Measurements from ENCODE around the gene NANOS1.

Gene NANOS1

DNA sequence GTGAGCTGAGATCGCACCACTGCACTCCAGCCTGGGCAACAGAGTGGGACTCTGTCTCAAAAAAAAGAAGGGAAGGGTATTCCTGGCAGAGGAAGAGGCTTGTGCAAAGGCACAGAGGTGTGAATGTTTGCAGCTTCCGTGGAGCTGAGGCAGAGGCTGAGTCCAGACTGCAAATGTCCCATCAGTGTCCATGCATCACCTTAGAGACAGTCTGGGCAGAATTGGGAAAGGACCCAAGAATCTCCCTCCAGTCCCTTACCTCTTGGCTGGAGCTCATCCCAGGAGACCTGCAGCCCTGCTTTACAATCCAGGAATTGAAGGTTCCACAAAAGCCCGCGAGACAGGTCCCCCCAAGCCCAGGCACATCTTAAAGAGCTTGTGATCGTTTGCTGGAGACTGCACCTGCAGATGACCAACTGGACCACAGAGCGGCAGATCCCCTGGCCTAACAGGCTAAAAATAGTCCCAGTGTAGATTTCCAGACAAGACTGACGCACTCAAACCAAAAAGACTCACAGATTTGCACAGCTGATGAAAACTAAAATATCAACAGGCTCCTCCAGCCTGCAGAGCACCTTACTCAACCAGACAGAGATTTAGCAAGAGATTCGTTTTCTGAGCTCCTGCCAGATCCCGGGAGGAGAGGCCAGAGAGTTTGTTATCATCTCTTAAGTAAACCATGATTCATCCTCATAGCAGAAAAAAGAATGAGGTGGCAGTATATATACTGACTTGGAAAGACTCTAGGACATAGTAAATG, 22.9 kb upstream of the NANOS1 start:
- no peak overlapping the region for H3K9ac ChIP-seq (ENCODE audit: low read length)
- H3K27ac ChIP-seq (ENCODE audit: low read length): no peak overlapping the region
- H2AFZ ChIP-seq (ENCODE audit: low read depth, low read length): no peak overlapping the region
- no peaks in the 10 kb centered on the region for H3K27me3 ChIP-seq (ENCODE audit: low read depth, low read length)
- no peak overlapping the region for H3K4me2 ChIP-seq (ENCODE audit: low read length)
- H4K20me1 ChIP-seq (ENCODE audit: insufficient read depth, low read length): no peaks in the 10 kb centered on the region
- H3K36me3 ChIP-seq (replicated peaks; ENCODE audit: low read depth, low read length): no peaks in the 10 kb centered on the region
- H3K4me3 ChIP-seq (ENCODE audit: low read length): no peak overlapping the region
- no peak for TF ChIP-seq EZH2phosphoT487 (IDR thresholded peaks at IDR 0.05; ENCODE audit: low read depth)
- TF ChIP-seq, protein P1, sequence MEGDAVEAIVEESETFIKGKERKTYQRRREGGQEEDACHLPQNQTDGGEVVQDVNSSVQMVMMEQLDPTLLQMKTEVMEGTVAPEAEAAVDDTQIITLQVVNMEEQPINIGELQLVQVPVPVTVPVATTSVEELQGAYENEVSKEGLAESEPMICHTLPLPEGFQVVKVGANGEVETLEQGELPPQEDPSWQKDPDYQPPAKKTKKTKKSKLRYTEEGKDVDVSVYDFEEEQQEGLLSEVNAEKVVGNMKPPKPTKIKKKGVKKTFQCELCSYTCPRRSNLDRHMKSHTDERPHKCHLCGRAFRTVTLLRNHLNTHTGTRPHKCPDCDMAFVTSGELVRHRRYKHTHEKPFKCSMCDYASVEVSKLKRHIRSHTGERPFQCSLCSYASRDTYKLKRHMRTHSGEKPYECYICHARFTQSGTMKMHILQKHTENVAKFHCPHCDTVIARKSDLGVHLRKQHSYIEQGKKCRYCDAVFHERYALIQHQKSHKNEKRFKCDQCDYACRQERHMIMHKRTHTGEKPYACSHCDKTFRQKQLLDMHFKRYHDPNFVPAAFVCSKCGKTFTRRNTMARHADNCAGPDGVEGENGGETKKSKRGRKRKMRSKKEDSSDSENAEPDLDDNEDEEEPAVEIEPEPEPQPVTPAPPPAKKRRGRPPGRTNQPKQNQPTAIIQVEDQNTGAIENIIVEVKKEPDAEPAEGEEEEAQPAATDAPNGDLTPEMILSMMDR (IDR thresholded peaks at IDR 0.05; ENCODE audit: low read depth, low read length): no peak
- no peaks in the 10 kb centered on the region for H3K9me3 ChIP-seq (ENCODE audit: insufficient read depth, low read length)
- H3K4me1 ChIP-seq (ENCODE audit: low read length): no peaks in the 10 kb centered on the region
- no peaks in the 10 kb centered on the region for H3K79me2 ChIP-seq (ENCODE audit: low read length)

DNA sequence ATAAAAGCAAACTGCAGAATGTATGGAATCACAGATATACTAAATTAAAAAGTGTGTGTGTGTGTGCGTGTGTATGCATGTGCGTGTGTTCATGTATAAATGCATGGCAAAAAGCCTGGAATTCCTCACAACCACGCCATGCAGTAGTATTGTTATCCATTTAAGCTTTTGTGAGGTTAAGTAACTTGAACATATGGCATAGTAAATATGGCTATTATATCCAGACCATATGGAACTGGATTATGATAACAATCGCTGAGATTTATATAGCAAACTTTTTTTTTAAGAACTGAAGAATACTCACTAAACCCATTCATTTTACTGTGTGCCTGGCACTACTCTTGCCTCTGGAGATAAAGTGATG, 22.3 kb upstream of the NANOS1 start:
- no peak overlapping the region for H3K9ac ChIP-seq (ENCODE audit: low read length)
- H3K9me3 ChIP-seq (ENCODE audit: insufficient read depth, low read length): no peaks in the 10 kb centered on the region
- H3K27ac ChIP-seq (ENCODE audit: low read length): no peak overlapping the region
- H3K79me2 ChIP-seq (ENCODE audit: low read length): no peaks in the 10 kb centered on the region
- no peak for TF ChIP-seq EZH2phosphoT487 (IDR thresholded peaks at IDR 0.05; ENCODE audit: low read depth)
- TF ChIP-seq, protein P1 (IDR thresholded peaks at IDR 0.05; ENCODE audit: low read depth, low read length): no peak
- H3K36me3 ChIP-seq (replicated peaks; ENCODE audit: low read depth, low read length): no peaks in the 10 kb centered on the region
- H3K4me1 ChIP-seq (ENCODE audit: low read length): no peaks in the 10 kb centered on the region
- no peaks in the 10 kb centered on the region for H3K27me3 ChIP-seq (ENCODE audit: low read depth, low read length)
- no peak overlapping the region for H2AFZ ChIP-seq (ENCODE audit: low read depth, low read length)
- no peak overlapping the region for H3K4me2 ChIP-seq (ENCODE audit: low read length)
- no peak overlapping the region for H3K4me3 ChIP-seq (ENCODE audit: low read length)
- H4K20me1 ChIP-seq (ENCODE audit: insufficient read depth, low read length): no peaks in the 10 kb centered on the region

DNA sequence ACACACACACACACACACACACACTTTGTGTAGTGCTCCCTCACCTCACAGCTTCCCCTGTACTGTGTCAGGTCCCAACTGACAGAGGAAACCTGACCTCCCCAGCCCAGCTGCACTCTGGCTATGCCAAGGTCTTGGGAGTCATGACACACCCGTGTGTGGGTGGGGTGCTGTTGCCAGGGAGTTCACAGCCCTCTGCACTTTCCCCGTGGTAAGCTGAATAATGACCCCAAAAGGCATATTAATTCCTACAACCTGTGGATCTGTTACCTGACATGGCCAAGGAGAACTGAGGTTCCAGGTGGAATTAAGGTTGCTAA, 8.9 kb upstream of the NANOS1 start:
- Histone ChIP-seq H3K4me3 (ENCODE audit: low read length) (no peak overlapping the region), H3K36me3 (replicated peaks; ENCODE audit: low read depth, low read length) (no peaks in the 10 kb centered on the region), H3K27me3 (ENCODE audit: low read depth, low read length) (no peaks in the 10 kb centered on the region), H3K79me2 (ENCODE audit: low read length) (no peaks in the 10 kb centered on the region), H3K9ac (ENCODE audit: low read length) (no peak overlapping the region), H3K4me1 (ENCODE audit: low read length) (peaks cover 7% of the 10 kb centered on the region), H3K9me3 (ENCODE audit: insufficient read depth, low read length) (no peaks in the 10 kb centered on the region), H3K4me2 (ENCODE audit: low read length) (no peak overlapping the region), H4K20me1 (ENCODE audit: insufficient read depth, low read length) (no peaks in the 10 kb centered on the region), H3K27ac (ENCODE audit: low read length) (no peak overlapping the region), H2AFZ (ENCODE audit: low read depth, low read length) (no peak overlapping the region)
- no peak for TF ChIP-seq EZH2phosphoT487 (IDR thresholded peaks at IDR 0.05; ENCODE audit: low read depth)
- TF ChIP-seq, protein P1 (IDR thresholded peaks at IDR 0.05; ENCODE audit: low read depth, low read length): no peak

DNA sequence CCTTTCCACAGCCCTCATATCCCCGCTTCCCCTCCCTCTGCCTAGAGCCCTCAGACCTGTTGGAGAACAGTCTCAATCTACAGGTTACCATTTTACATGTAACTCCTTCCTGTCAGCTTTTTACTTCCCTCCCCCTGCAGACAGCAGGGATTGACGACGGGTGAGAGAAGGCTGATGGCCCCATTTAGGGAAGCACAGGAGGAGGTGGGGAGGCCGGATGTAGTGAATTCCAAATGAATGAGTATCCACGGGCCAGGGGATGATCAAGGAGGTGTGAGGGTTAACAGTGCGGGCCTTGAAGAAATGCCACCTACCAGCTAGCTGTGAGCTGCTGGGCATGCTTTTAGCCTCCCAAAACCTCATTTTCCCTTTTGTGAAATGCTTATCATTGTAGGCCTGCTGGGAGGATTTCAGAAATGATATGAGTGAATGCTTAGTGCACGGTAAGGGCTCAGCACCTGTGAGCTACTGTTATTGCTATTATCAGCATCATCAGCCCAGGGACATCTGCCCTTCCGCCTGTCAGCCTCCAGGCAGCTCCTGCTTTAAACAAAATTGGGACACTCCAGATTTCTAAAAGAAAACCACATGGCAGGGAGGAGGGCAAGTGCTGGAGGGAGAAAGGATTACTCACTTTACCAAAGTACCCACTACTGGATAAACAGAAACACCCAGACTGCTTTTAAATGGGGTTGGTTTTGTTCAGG, 6.5 kb upstream of the NANOS1 start:
- Histone ChIP-seq H2AFZ (ENCODE audit: low read depth, low read length) (no peak overlapping the region), H3K27ac (ENCODE audit: low read length) (no peak overlapping the region), H3K4me3 (ENCODE audit: low read length) (no peak overlapping the region), H3K36me3 (replicated peaks; ENCODE audit: low read depth, low read length) (no peaks in the 10 kb centered on the region), H4K20me1 (ENCODE audit: insufficient read depth, low read length) (no peaks in the 10 kb centered on the region), H3K4me1 (ENCODE audit: low read length) (no peaks in the 10 kb centered on the region), H3K27me3 (ENCODE audit: low read depth, low read length) (no peaks in the 10 kb centered on the region), H3K9ac (ENCODE audit: low read length) (no peak overlapping the region), H3K4me2 (ENCODE audit: low read length) (no peak overlapping the region), H3K79me2 (ENCODE audit: low read length) (no peaks in the 10 kb centered on the region), H3K9me3 (ENCODE audit: insufficient read depth, low read length) (no peaks in the 10 kb centered on the region)
- TF ChIP-seq, protein P1 (IDR thresholded peaks at IDR 0.05; ENCODE audit: low read depth, low read length): no peak
- no peak for TF ChIP-seq EZH2phosphoT487 (IDR thresholded peaks at IDR 0.05; ENCODE audit: low read depth)
